GM19468 (cell line): ENCODE data around the gene UQCRFS1.
A peak's percentile ranks its signal among the peaks of the same experiment; 100 is the strongest.
"Not testable (repeated sequence)": the region's sequence is repeated elsewhere in the genome, so short reads cannot be mapped to it uniquely, and the experiment has no call there.

Source experiments
- ATAC-seq: cut with Tn5 transposase; IDR thresholded peaks from one replicate; pipeline ENCODE4 v1.9.1; 2021; ENCODE audit warnings: mild to moderate bottlenecking, moderate library complexity, moderate number of reproducible peaks; ENCODE audit not compliant: unreplicated experiment; ENCODE audit errors: extremely low read depth

The UQCRFS1 gene

GRCh38 chr19:29212648-29213573, at the start of gene UQCRFS1:
Gene UQCRFS1, minus strand, starts transcription at chr19:29213151. Its CDS starts 33 bp downstream, at chr19:29213118.
- ATAC-seq: peak; percentile 98

- no peak for ATAC-seq
Observed at GRCh38 chr19:29262085-29262484, 49.1 kb upstream of the UQCRFS1 start.

- ATAC-seq: no peak
Observed at GRCh38 chr19:29260477-29261317, 47.7 kb upstream of the UQCRFS1 start.

- ATAC-seq: no peak
Observed at GRCh38 chr19:29259867-29260281, 46.9 kb upstream of the UQCRFS1 start.

- no peak for ATAC-seq
Observed at GRCh38 chr19:29259153-29259552, 46.2 kb upstream of the UQCRFS1 start.

- ATAC-seq: no peak
Observed at GRCh38 chr19:29256516-29256915, 43.6 kb upstream of the UQCRFS1 start.

- ATAC-seq: no peak
Observed at GRCh38 chr19:29255912-29256311, 43.0 kb upstream of the UQCRFS1 start.

- no peak for ATAC-seq
Observed at GRCh38 chr19:29255006-29255405, 42.1 kb upstream of the UQCRFS1 start.

GRCh38 chr19:29249798-29250197, 36.8 kb upstream of the UQCRFS1 start:
- not testable (repeated sequence) for ATAC-seq

- no peak for ATAC-seq
Observed at GRCh38 chr19:29248332-29248844, 35.4 kb upstream of the UQCRFS1 start.

GRCh38 chr19:29247872-29248271, 34.9 kb upstream of the UQCRFS1 start:
- no peak for ATAC-seq

- ATAC-seq: no peak
Observed at GRCh38 chr19:29247471-29247870, 34.5 kb upstream of the UQCRFS1 start.

- no peak for ATAC-seq
Observed at GRCh38 chr19:29247051-29247450, 34.1 kb upstream of the UQCRFS1 start.

GRCh38 chr19:29245215-29245614, 32.3 kb upstream of the UQCRFS1 start:
- ATAC-seq: no peak

- no peak for ATAC-seq
Observed at GRCh38 chr19:29241324-29241723, 28.4 kb upstream of the UQCRFS1 start.

- ATAC-seq: no peak
Observed at GRCh38 chr19:29239213-29239776, 26.3 kb upstream of the UQCRFS1 start.

- no peak for ATAC-seq
Observed at GRCh38 chr19:29233591-29233990, 20.6 kb upstream of the UQCRFS1 start.

GRCh38 chr19:29232315-29232852, 19.4 kb upstream of the UQCRFS1 start:
- ATAC-seq: no peak

GRCh38 chr19:29231306-29231705, 18.4 kb upstream of the UQCRFS1 start:
- not testable (repeated sequence) for ATAC-seq

GRCh38 chr19:29217616-29218015, 4.7 kb upstream of the UQCRFS1 start:
- ATAC-seq: no peak
